GM12878 (cell line): ENCODE results near the gene ENDOU. TPM values are rescaled to one million over a fixed set of nuclear protein-coding genes. Genes with fewer than 3 reads are reported as not detected.
A peak's percentile ranks its signal among the peaks of the same experiment; 100 is the strongest.

Experiments used
- ATAC-seq: fragments of 200-7000 bp; cut with Tn5 transposase; 3 replicates; pipeline ENCODE4 v1.9.1; 2020; ENCODE audit warnings: mild to moderate bottlenecking, moderate library complexity
- BruUV-seq: library from RNA; stranded (reverse); fragments of 400-500 nt; replicated peaks from 2 replicates; lab custom pipeline; 2021; lab: Mats Ljungman, UMichigan
- CTCF ChIA-PET: fragments of 300-600 bp; sonication (Branson Sonifier 250); formaldehyde crosslinking; extraction: SDS; loops from one replicate; lab custom pipeline; 2021; ENCODE audit warnings: inconsistent platforms; lab: Yijun Ruan, JAX
- POLR2A ChIA-PET: fragments of 350-600 bp; formaldehyde crosslinking; extraction: SDS; loops from one replicate; lab custom pipeline; 2021; ENCODE audit warnings: inconsistent platforms; lab: Charles Lee
- RAD21 ChIA-PET: fragments of 300-600 bp; sonication (Branson Sonifier 250); formaldehyde crosslinking; loops from one replicate; lab custom pipeline; 2023; ENCODE audit warnings: antibody characterized with exemption; ENCODE audit not compliant: unreplicated experiment; lab: Charles Lee
- SMC1A ChIA-PET: fragments of 300-600 bp; sonication (Branson Sonifier 250); formaldehyde crosslinking; loops from one replicate; lab custom pipeline; 2023; ENCODE audit not compliant: unreplicated experiment, uncharacterized antibody; lab: Charles Lee
- DNase-seq: peaks from one replicate; pipeline ENCODE4 v3.0.0-alpha.2; 2011; ENCODE audit warnings: low read depth, low spot score
- FAIRE-seq: peaks from 3 replicates; lab custom pipeline; 2011; peaks lifted over from hg19 to GRCh38; lab: Jason Lieb, UNC
- H2AFZ ChIP-seq: 2 replicates; pipeline ENCODE4 v1.6.0; 2011; ENCODE audit warnings: low read depth, low read length, control low read depth; ENCODE audit not compliant: control insufficient read depth
- H3K27ac ChIP-seq: 2 replicates; pipeline ENCODE4 v1.5.1; 2011; ENCODE audit warnings: control low read depth; ENCODE audit not compliant: control insufficient read depth, insufficient read depth
- H3K27me3 ChIP-seq, 2 experiments: replicated peaks in 1 of 2; 2 replicates each; pipeline versions ENCODE4 v1.6.0 to v1.6.1; 2011; ENCODE audit warnings: low read length in 1 of 2; ENCODE audit not compliant: control insufficient read depth in 2 of 2, insufficient read depth in 2 of 2
- H3K36me3 ChIP-seq, 2 experiments: 2 replicates each; pipeline ENCODE4 v1.5.1; 2011; ENCODE audit warnings: low read length in 1 of 2; ENCODE audit not compliant: control insufficient read depth in 2 of 2, insufficient read depth in 2 of 2
- H3K4me1 ChIP-seq: 2 replicates; pipeline ENCODE4 v1.6.1; 2011; ENCODE audit warnings: mild to moderate bottlenecking, low read length, moderate library complexity, mixed read lengths; ENCODE audit not compliant: control insufficient read depth, insufficient read depth
- H3K4me2 ChIP-seq: 2 replicates; pipeline ENCODE4 v1.6.0; 2011; ENCODE audit warnings: control low read depth; ENCODE audit not compliant: control insufficient read depth, insufficient read depth
- H3K4me3 ChIP-seq: fragments of 200-600 bp; sonication (generic); 2 replicates; pipeline ENCODE4 v1.5.1; 2016
- H3K79me2 ChIP-seq: 2 replicates; pipeline ENCODE4 v1.6.0; 2011; ENCODE audit warnings: low read length; ENCODE audit not compliant: control insufficient read depth, insufficient read depth
- H3K9ac ChIP-seq: 2 replicates; pipeline ENCODE4 v1.8.0; 2011; ENCODE audit warnings: low read length, control low read depth, mixed read lengths; ENCODE audit not compliant: control insufficient read depth, insufficient read depth
- H3K9me3 ChIP-seq: replicated peaks from 3 replicates; pipeline ENCODE4 v1.5.1; 2011; ENCODE audit warnings: mild to moderate bottlenecking, low read length; ENCODE audit not compliant: control insufficient read depth, insufficient read depth
- H4K20me1 ChIP-seq: 2 replicates; pipeline ENCODE4 v1.6.0; 2011; ENCODE audit not compliant: control insufficient read depth, insufficient read depth
- CEBPB ChIP-seq, 2 experiments: fragments of 150-350 bp in 1 of 2; IDR thresholded peaks; 2 replicates each; pipeline ENCODE4 v1.6.1; 2012 to 2014; ENCODE audit warnings: low read depth in 2 of 2, low read length in 2 of 2, borderline replicate concordance in 1 of 2, inconsistent platforms in 1 of 2
- CREM ChIP-seq: IDR thresholded peaks from 2 replicates; pipeline ENCODE4 v1.6.1; 2014; ENCODE audit warnings: antibody characterized with exemption, low read depth
- RAD21 ChIP-seq: IDR thresholded peaks from 2 replicates; pipeline ENCODE4 v1.6.1; 2011; ENCODE audit warnings: mild to moderate bottlenecking, low read depth, low read length, moderate library complexity; ENCODE audit not compliant: insufficient read depth
- SMC3 ChIP-seq: IDR thresholded peaks from 2 replicates; pipeline ENCODE4 v1.6.1; 2011; ENCODE audit warnings: low read length, improper control_type of control experiment, borderline replicate concordance
- YY1 ChIP-seq: IDR thresholded peaks from 2 replicates; pipeline ENCODE4 v1.6.1; 2011; ENCODE audit warnings: low read depth, mild to moderate bottlenecking, low read length
- WGBS: methylation state at CpG from one replicate; pipeline ENCODE4 v1.1.6; 2016; ENCODE audit warnings: low lambda C conversion rate; ENCODE audit not compliant: insufficient replicate concordance, insufficient coverage; ENCODE audit errors: missing lambda C conversion rate; 5-methylcytosine and 5-hydroxymethylcytosine counted together
- in situ Hi-C: fragments of 300-500 bp; cut with MboI; formaldehyde crosslinking; loops from 9 replicates; pipeline ENCODE4 v1.14.3; 2018; ENCODE audit warnings: mixed read lengths
- intact Hi-C: fragments of 100-400 bp; cut with micrococcal nuclease; formaldehyde crosslinking; loops from one replicate; pipeline ENCODE4 v1.14.2; 2022; ENCODE audit not compliant: unreplicated experiment
- polyA plus RNA-seq, 11 experiments: library from polyadenylated mRNA; depleted of rRNA in 4 of 11; unstranded in 6 of 11; stranded (reverse) in 5 of 11; fragments of >200 nt; fragmentation: Nextera tagmentation in 4 of 11; fragmentation: Illumina TruSeq in 1 of 11; extraction: Ambion mirVana in 4 of 11; extraction: Trizol in 1 of 11; gene quantifications; 1 replicate in 1 of 11; 2 replicates in 10 of 11; pipeline versions ENCODE4 v1.2.1 to v1.2.3, GENCODE V29; 2011 to 2016; ENCODE audit warnings: inconsistent platforms in 2 of 11, missing spikeins in 2 of 11, low read depth in 1 of 11
- total RNA-seq, 4 experiments: library from RNA; depleted of rRNA in 3 of 4; stranded (reverse); fragments of >200 nt in 3 of 4; fragmentation: Illumina TruSeq in 1 of 4; extraction: Trizol in 1 of 4; gene quantifications; 2 replicates each; pipeline versions ENCODE4 v1.2.1 to v1.2.3, GENCODE V29; 2013 to 2021
- TF ChIP-seq, protein P1 (sequence below), 3 experiments: IDR thresholded peaks in 2 of 3; conservative IDR thresholded peaks in 1 of 3; 2 replicates each; pipeline ENCODE4 v1.5.1; 2011; ENCODE audit warnings: low read depth in 3 of 3, low read length in 3 of 3, mild to moderate bottlenecking in 3 of 3, control low read depth in 2 of 3, moderate library complexity in 2 of 3, inconsistent platforms in 1 of 3, mixed read lengths in 1 of 3; ENCODE audit not compliant: control insufficient read depth in 2 of 3, insufficient read depth in 1 of 3; ENCODE audit errors: extremely low read depth in 1 of 3

The ENDOU gene
- total and polyA plus RNA-seq, 10 of the 15 experiments (the other 5 are each of a cell fraction or from before 2014, with no cell fraction given) = 0.03 to 0.17 (median 0.10) TPM; not detected in 4

DNA sequence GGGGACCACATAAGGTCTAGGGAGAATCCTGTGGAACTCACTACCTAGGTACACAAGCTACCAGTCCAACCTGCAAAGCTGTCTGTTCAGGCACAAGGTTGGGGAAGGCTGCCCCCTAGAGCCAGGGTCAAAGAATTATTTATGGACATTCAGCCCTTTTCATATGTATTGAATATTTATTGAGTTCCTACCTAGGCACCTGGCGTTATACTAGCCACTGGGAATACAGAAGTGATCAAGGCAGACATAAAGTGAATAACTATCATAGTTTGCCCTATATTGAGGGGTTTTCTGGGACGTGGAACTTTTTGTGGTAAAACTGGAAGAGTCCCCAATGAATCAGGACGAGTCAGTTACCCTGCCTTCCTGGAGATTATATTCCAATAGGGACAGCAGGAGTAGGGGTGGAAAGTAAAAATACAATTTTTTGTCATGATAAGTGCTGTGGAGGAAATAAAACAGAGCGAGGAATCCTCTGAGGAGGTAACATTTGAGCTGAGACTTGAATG lies 42.0 kb upstream of the ENDOU start:
- no peaks in the 10 kb centered on the region for H3K36me3 ChIP-seq
- ChIA-PET RAD21 (interaction anchor here (0.6 to 8.9 kb wide), 22 partner anchors 11 to 115 kb away, joined by 3 to 327 read pairs (median 6); partner anchors contain the start of genes ENDOU and RAPGEF3), CTCF (interaction anchor here (0.6 to 19.3 kb wide), 30 partner anchors 11 to 735 kb away, joined by 3 to 814 read pairs (median 6); partner anchors contain the start of genes ENDOU, RAPGEF3 and RPAP3), SMC1A (interaction anchor here (1.2 to 7.2 kb wide), 20 partner anchors 8 to 116 kb away, joined by 3 to 267 read pairs (median 6); partner anchors contain the start of genes ENDOU, RAPGEF3 and RPAP3), POLR2A (interaction anchor here (1.0 to 5.7 kb wide), 2 partner anchors 25 to 112 kb away, joined by 3 to 40 read pairs; no protein-coding TSS in a partner anchor)
- WGBS = 2% methylated on average over 4 of the region's 4 CpGs
- H3K27me3 ChIP-seq = no peaks in the 10 kb centered on the region
- in situ Hi-C loops = no loop called here
- no peaks in the 10 kb centered on the region for H3K9me3 ChIP-seq
- intact Hi-C loops = loop anchor here (1.0 kb wide), 2 partner anchors 25 to 52 kb away; no protein-coding TSS in a partner anchor
- TF ChIP-seq, protein P1, sequence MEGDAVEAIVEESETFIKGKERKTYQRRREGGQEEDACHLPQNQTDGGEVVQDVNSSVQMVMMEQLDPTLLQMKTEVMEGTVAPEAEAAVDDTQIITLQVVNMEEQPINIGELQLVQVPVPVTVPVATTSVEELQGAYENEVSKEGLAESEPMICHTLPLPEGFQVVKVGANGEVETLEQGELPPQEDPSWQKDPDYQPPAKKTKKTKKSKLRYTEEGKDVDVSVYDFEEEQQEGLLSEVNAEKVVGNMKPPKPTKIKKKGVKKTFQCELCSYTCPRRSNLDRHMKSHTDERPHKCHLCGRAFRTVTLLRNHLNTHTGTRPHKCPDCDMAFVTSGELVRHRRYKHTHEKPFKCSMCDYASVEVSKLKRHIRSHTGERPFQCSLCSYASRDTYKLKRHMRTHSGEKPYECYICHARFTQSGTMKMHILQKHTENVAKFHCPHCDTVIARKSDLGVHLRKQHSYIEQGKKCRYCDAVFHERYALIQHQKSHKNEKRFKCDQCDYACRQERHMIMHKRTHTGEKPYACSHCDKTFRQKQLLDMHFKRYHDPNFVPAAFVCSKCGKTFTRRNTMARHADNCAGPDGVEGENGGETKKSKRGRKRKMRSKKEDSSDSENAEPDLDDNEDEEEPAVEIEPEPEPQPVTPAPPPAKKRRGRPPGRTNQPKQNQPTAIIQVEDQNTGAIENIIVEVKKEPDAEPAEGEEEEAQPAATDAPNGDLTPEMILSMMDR (IDR thresholded peaks at IDR 0.05 in 2 of 3, conservative IDR thresholded peaks at IDR 0.05 in 1 of 3; ENCODE audit: control insufficient read depth in 2 of 3, extremely low read depth in 1 of 3, insufficient read depth in 1 of 3, low read depth in 3 of 3, low read length in 3 of 3) = peak; percentile 68 to 87 (median 73)
- TF ChIP-seq RAD21 (peak; percentile 92), SMC3 (peak; percentile 95), CEBPB (IDR thresholded peaks at IDR 0.05; ENCODE audit: borderline replicate concordance in 1 of 2, low read depth in 2 of 2, low read length in 2 of 2) (no peak), CREM (no peak), YY1 (0 out of 2 replicates have a peak, but pooled peaks have one; percentile 36)
- no peaks in the 10 kb centered on the region for H3K79me2 ChIP-seq
- H3K9ac ChIP-seq = no peak overlapping the region
- no peak overlapping the region for H3K4me3 ChIP-seq
- BruUV-seq = no TSS peak
- no peaks in the 10 kb centered on the region for H3K4me1 ChIP-seq
- ATAC-seq = peak; percentile 89
- H3K27ac ChIP-seq = no peak overlapping the region
- DNase-seq = no peak
- FAIRE-seq = peak; percentile 75
- H4K20me1 ChIP-seq = no peaks in the 10 kb centered on the region
- no peak overlapping the region for H3K4me2 ChIP-seq
- no peak overlapping the region for H2AFZ ChIP-seq
